ENCODE results near the gene CDH6.

CDH6 gene

DNA sequence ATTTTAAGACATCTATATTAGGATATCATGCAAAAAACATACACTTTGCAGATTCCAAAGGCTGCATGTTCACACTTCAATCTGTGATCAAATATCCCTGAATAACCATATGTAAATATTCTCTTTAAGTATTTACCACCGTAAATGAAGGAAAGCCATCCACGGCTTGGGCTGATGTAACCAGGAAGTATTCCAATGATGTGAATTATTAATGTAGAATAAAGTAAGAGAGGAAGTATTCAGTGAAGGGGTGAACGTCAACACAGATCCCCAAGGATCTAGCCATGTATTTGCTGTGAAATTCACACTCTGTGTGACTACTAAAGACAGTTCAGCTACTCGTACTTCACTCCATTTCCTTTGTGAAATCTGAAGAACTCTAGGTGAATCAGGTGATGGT is 75.2 kb downstream of the CDH6 start:
- no peaks in the 10 kb centered on the region for H3K9me3 ChIP-seq (ENCODE audit: control insufficient read depth, low read length)
- no peaks in the 10 kb centered on the region for H3K4me1 ChIP-seq (ENCODE audit: control insufficient read depth, insufficient read depth, low read length)
- no peak overlapping the region for H3K9ac ChIP-seq (ENCODE audit: low read length)
- H3K4me3 ChIP-seq (ENCODE audit: low read length) = no peak overlapping the region
- no peaks in the 10 kb centered on the region for H3K36me3 ChIP-seq (ENCODE audit: control insufficient read depth, insufficient read depth, low read length)
- no peaks in the 10 kb centered on the region for H3K27me3 ChIP-seq (ENCODE audit: control insufficient read depth, insufficient read depth, low read length)

DNA sequence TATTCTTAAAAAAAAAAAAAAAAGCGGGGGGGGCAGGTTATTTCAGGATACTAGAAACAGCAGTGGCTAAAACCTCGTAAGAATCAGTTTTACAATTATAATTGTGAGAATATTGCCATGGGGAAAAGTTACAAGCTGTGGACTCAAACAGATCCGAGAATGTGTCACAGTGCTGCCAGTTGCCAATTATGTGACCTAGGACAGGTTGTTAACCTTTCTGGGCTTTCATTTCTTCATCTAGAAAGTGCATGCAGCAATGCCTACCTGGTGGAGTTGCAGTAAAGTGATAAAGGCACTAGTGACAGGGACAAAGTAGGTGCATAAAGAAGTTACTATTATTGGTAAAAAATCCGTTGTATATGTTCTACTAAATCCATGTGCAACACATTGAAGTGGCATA is 75.8 kb downstream of the CDH6 start:
- Histone ChIP-seq H3K27me3 (ENCODE audit: control insufficient read depth, insufficient read depth, low read length) (no peaks in the 10 kb centered on the region), H3K4me3 (ENCODE audit: low read length) (no peak overlapping the region), H3K4me1 (ENCODE audit: control insufficient read depth, insufficient read depth, low read length) (no peaks in the 10 kb centered on the region), H3K9me3 (ENCODE audit: control insufficient read depth, low read length) (no peaks in the 10 kb centered on the region), H3K9ac (ENCODE audit: low read length) (no peak overlapping the region), H3K36me3 (ENCODE audit: control insufficient read depth, insufficient read depth, low read length) (no peaks in the 10 kb centered on the region)

DNA sequence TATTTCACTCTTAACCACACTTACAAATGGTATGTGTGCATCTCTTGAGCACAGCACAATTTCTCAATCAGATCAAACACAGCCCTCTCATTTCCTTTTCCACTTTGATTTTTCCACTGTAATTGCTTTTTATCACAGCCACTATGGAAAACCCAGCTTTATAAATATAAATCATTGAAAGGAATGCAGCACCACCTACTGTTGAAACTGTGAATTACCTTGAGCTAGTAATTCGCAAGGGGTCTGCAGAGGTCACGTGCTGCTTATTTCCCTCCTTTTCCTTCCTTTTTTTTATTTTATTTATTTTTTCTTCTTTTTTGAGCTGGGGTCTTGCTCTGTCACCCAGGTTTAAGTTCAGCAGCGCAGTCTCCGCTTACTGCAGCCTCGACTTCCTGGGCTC is 76.9 kb downstream of the CDH6 start:
- Histone ChIP-seq H3K27me3 (ENCODE audit: control insufficient read depth, insufficient read depth, low read length) (no peaks in the 10 kb centered on the region), H3K4me1 (ENCODE audit: control insufficient read depth, insufficient read depth, low read length) (no peaks in the 10 kb centered on the region), H3K4me3 (ENCODE audit: low read length) (no peak overlapping the region), H3K9ac (ENCODE audit: low read length) (no peak overlapping the region), H3K9me3 (ENCODE audit: control insufficient read depth, low read length) (no peaks in the 10 kb centered on the region), H3K36me3 (ENCODE audit: control insufficient read depth, insufficient read depth, low read length) (no peaks in the 10 kb centered on the region)

GRCh38 chr5:31271567-31271966 is 78.1 kb downstream of the CDH6 start:
- no peaks in the 10 kb centered on the region for H3K4me1 ChIP-seq (ENCODE audit: control insufficient read depth, insufficient read depth, low read length)
- H3K9ac ChIP-seq (ENCODE audit: low read length) = no peak overlapping the region
- H3K9me3 ChIP-seq (ENCODE audit: control insufficient read depth, low read length) = no peaks in the 10 kb centered on the region
- no peaks in the 10 kb centered on the region for H3K36me3 ChIP-seq (ENCODE audit: control insufficient read depth, insufficient read depth, low read length)
- no peaks in the 10 kb centered on the region for H3K27me3 ChIP-seq (ENCODE audit: control insufficient read depth, insufficient read depth, low read length)
- H3K4me3 ChIP-seq (ENCODE audit: low read length) = no peak overlapping the region

GRCh38 chr5:31273161-31273560 is 79.7 kb downstream of the CDH6 start:
- no peaks in the 10 kb centered on the region for H3K36me3 ChIP-seq (ENCODE audit: control insufficient read depth, insufficient read depth, low read length)
- no peaks in the 10 kb centered on the region for H3K9me3 ChIP-seq (ENCODE audit: control insufficient read depth, low read length)
- no peaks in the 10 kb centered on the region for H3K27me3 ChIP-seq (ENCODE audit: control insufficient read depth, insufficient read depth, low read length)
- no peak overlapping the region for H3K4me3 ChIP-seq (ENCODE audit: low read length)
- H3K9ac ChIP-seq (ENCODE audit: low read length) = no peak overlapping the region
- no peaks in the 10 kb centered on the region for H3K4me1 ChIP-seq (ENCODE audit: control insufficient read depth, insufficient read depth, low read length)

GRCh38 chr5:31273631-31274378 is 80.3 kb downstream of the CDH6 start:
- no peaks in the 10 kb centered on the region for H3K36me3 ChIP-seq (ENCODE audit: control insufficient read depth, insufficient read depth, low read length)
- no peak overlapping the region for H3K4me3 ChIP-seq (ENCODE audit: low read length)
- H3K9me3 ChIP-seq (ENCODE audit: control insufficient read depth, low read length) = no peaks in the 10 kb centered on the region
- no peak overlapping the region for H3K9ac ChIP-seq (ENCODE audit: low read length)
- H3K27me3 ChIP-seq (ENCODE audit: control insufficient read depth, insufficient read depth, low read length) = no peaks in the 10 kb centered on the region
- H3K4me1 ChIP-seq (ENCODE audit: control insufficient read depth, insufficient read depth, low read length) = no peaks in the 10 kb centered on the region

DNA sequence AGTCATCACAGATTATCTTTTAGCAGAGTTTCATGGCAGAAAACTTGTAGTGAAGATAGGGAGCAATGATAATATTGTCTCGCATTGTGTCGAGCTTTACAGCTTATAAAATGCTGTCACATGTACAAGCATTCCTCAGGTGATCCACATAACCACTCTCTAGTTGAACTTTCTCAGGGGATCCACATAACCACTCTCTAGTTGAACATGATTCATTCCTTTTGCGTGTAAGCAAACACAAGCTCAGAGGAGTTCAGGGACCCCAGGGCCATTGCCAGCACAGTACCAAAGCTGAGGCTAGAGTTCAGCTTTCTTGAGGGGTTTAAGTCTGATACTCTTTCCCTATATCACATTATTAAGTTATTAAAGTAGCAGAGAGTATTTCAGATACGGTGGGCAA is 86.7 kb downstream of the CDH6 start:
- no peaks in the 10 kb centered on the region for H3K36me3 ChIP-seq (ENCODE audit: control insufficient read depth, insufficient read depth, low read length)
- no peak overlapping the region for H3K4me3 ChIP-seq (ENCODE audit: low read length)
- no peaks in the 10 kb centered on the region for H3K4me1 ChIP-seq (ENCODE audit: control insufficient read depth, insufficient read depth, low read length)
- no peak overlapping the region for H3K9ac ChIP-seq (ENCODE audit: low read length)
- H3K27me3 ChIP-seq (ENCODE audit: control insufficient read depth, insufficient read depth, low read length) = no peaks in the 10 kb centered on the region
- H3K9me3 ChIP-seq (ENCODE audit: control insufficient read depth, low read length) = no peaks in the 10 kb centered on the region

DNA sequence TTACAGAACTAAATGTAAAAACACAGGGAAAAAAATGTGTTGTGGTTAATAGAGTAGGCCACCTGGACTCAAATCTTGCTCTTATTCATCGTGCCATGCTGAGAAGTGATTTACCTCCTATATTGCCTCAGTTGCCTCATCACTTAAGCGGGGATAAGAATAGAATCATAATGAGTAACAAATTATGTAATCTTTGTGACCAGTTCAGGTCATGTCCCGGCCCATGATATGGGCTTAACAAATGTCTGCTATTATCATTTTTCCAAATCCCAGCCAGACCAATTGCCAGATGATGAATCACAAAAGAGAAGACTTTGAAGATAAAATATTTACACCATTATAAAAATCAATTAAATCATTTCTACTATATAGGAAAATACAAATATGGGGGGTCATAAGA is 89.8 kb downstream of the CDH6 start:
- Histone ChIP-seq H3K9me3 (ENCODE audit: control insufficient read depth, low read length) (no peaks in the 10 kb centered on the region), H3K4me1 (ENCODE audit: control insufficient read depth, insufficient read depth, low read length) (no peaks in the 10 kb centered on the region)

GRCh38 chr5:31285025-31285424 is 91.5 kb downstream of the CDH6 start:
- no peak overlapping the region for H3K9ac ChIP-seq (ENCODE audit: low read length)
- no peak overlapping the region for H3K4me3 ChIP-seq (ENCODE audit: low read length)
- no peaks in the 10 kb centered on the region for H3K9me3 ChIP-seq (ENCODE audit: control insufficient read depth, low read length)
- no peaks in the 10 kb centered on the region for H3K36me3 ChIP-seq (ENCODE audit: control insufficient read depth, insufficient read depth, low read length)
- no peaks in the 10 kb centered on the region for H3K27me3 ChIP-seq (ENCODE audit: control insufficient read depth, insufficient read depth, low read length)
- H3K4me1 ChIP-seq (ENCODE audit: control insufficient read depth, insufficient read depth, low read length) = no peaks in the 10 kb centered on the region

More for the DNA sequence above, 89.8 kb downstream of the CDH6 start:
- H3K9ac ChIP-seq (ENCODE audit: low read length) = no peak overlapping the region
- H3K4me3 ChIP-seq (ENCODE audit: low read length) = no peak overlapping the region
- no peaks in the 10 kb centered on the region for H3K27me3 ChIP-seq (ENCODE audit: control insufficient read depth, insufficient read depth, low read length)
- H3K36me3 ChIP-seq (ENCODE audit: control insufficient read depth, insufficient read depth, low read length) = no peaks in the 10 kb centered on the region

DNA sequence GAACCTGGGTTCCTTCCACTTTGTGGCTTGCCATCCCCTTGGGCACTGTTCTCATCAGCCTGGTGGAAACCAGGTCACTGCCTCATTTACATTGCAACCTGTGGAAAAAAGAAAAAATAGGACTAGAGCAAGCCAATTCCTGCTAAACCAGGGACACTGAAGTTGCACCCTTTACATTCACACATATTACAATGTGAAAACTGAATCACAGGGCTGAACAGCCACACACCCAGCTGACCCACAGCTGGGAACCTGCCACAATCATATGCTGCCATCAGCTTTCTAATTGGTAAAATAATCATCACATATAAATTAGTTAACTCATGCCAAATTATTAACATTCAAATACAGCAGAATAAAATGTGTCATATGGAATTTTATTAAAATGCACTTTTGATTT is 94.5 kb downstream of the CDH6 start:
- no peaks in the 10 kb centered on the region for H3K4me1 ChIP-seq (ENCODE audit: control insufficient read depth, insufficient read depth, low read length)
- no peak overlapping the region for H3K4me3 ChIP-seq (ENCODE audit: low read length)
- H3K36me3 ChIP-seq (ENCODE audit: control insufficient read depth, insufficient read depth, low read length) = no peaks in the 10 kb centered on the region
- H3K9me3 ChIP-seq (ENCODE audit: control insufficient read depth, low read length) = no peaks in the 10 kb centered on the region
- H3K27me3 ChIP-seq (ENCODE audit: control insufficient read depth, insufficient read depth, low read length) = no peaks in the 10 kb centered on the region
- H3K9ac ChIP-seq (ENCODE audit: low read length) = no peak overlapping the region

- H3K27me3 ChIP-seq (ENCODE audit: control insufficient read depth, insufficient read depth, low read length) = no peaks in the 10 kb centered on the region
- no peaks in the 10 kb centered on the region for H3K9me3 ChIP-seq (ENCODE audit: control insufficient read depth, low read length)
- no peaks in the 10 kb centered on the region for H3K4me1 ChIP-seq (ENCODE audit: control insufficient read depth, insufficient read depth, low read length)
- H3K9ac ChIP-seq (ENCODE audit: low read length) = no peak overlapping the region
- H3K4me3 ChIP-seq (ENCODE audit: low read length) = no peak overlapping the region
- no peaks in the 10 kb centered on the region for H3K36me3 ChIP-seq (ENCODE audit: control insufficient read depth, insufficient read depth, low read length)
Observed at GRCh38 chr5:31289429-31289828, 95.9 kb downstream of the CDH6 start.

- Histone ChIP-seq H3K9me3 (ENCODE audit: control insufficient read depth, low read length) (no peaks in the 10 kb centered on the region), H3K9ac (ENCODE audit: low read length) (no peak overlapping the region), H3K4me1 (ENCODE audit: control insufficient read depth, insufficient read depth, low read length) (no peaks in the 10 kb centered on the region), H3K27me3 (ENCODE audit: control insufficient read depth, insufficient read depth, low read length) (no peaks in the 10 kb centered on the region), H3K4me3 (ENCODE audit: low read length) (no peak overlapping the region), H3K36me3 (ENCODE audit: control insufficient read depth, insufficient read depth, low read length) (no peaks in the 10 kb centered on the region)
Observed at GRCh38 chr5:31291323-31291854, 97.9 kb downstream of the CDH6 start.

DNA sequence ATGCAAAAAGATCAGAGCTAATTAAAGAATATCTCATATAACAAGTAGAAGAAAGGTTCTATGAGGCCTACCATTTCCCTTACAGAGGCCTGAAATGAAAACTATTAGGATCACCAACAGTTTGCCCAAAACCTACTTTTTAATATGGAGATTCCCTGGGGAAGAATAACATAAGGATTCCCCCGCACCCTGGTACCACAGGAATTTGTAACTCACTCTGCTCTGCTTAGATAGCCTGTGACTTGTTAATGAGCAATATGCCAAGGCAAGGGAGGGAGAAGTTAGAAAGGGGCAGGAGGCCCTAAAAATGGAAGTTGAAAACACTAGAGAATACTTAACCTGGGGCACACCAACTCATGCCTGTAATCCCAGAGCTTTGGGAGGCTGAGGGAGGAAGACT is 107.0 kb downstream of the CDH6 start:
- no peaks in the 10 kb centered on the region for H3K4me1 ChIP-seq (ENCODE audit: control insufficient read depth, insufficient read depth, low read length)
- H3K9me3 ChIP-seq (ENCODE audit: control insufficient read depth, low read length) = no peaks in the 10 kb centered on the region
- no peak overlapping the region for H3K4me3 ChIP-seq (ENCODE audit: low read length)
- H3K9ac ChIP-seq (ENCODE audit: low read length) = no peak overlapping the region
- no peaks in the 10 kb centered on the region for H3K27me3 ChIP-seq (ENCODE audit: control insufficient read depth, insufficient read depth, low read length)
- no peaks in the 10 kb centered on the region for H3K36me3 ChIP-seq (ENCODE audit: control insufficient read depth, insufficient read depth, low read length)
